GM21526 (cell line): Measurements from ENCODE around the gene UBE3C.
A peak's percentile ranks its signal among the peaks of the same experiment; 100 is the strongest.

ENCODE experiments used
- ATAC-seq: cut with Tn5 transposase; IDR thresholded peaks from one replicate; pipeline ENCODE4 v1.9.1; 2021; ENCODE audit warnings: moderate library complexity; ENCODE audit not compliant: unreplicated experiment, low FRiP score

Gene UBE3C

DNA sequence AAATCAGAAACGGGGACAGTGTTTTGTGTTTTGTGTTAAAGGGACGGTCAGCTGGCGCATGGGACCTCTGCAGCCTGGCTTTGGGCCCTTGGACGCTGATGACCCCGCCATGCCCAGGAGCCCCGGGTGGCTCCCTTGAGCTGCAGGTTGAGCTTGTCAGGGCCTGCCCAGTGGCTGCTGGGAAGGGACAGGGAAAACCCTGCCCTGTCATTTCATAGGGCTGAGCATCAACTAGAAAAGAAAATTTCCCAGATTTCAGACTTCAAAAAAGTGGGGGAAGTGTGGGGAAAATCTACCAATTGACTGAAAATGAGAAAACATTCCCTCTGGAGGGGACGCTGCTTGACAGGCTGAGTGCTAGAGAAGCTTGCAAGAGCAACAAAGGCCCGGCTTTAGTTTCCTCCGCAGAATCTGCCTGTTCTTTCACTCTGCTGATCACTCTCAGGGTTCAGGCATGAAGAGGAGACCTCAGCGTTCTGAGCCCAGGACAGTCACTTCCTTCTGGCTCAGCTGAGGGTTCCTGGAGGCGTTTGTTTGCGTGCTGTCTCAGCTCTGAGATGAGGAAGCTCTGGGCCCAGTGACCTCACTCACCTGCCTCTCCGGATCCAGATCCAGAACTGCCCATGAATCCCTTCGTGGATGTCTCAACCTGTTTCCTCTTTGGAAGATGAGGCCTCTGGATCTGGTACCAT is 179.4 kb downstream of the UBE3C start:
- peak; percentile 60 for ATAC-seq
